Mucosa of descending colon (tissue), 3 donors: Measurements from ENCODE around the gene GPC6. TPM values are rescaled to one million over a fixed set of nuclear protein-coding genes. Genes with fewer than 3 reads are reported as not detected.

Experiments used
- ATAC-seq: fragments of 200-7000 bp; cut with Tn5 transposase; one replicate; pipeline ENCODE4 v1.9.1; 2020; ENCODE audit warnings: mild to moderate bottlenecking, moderate library complexity
- DNase-seq, 3 donors: peaks; one replicate each; pipeline ENCODE4 v3.0.0-alpha.2; 2020
- H3K36me3 ChIP-seq: fragments of 200-600 bp; one replicate; pipeline ENCODE4 v1.8.0; 2021; ENCODE audit warnings: low read depth, mild to moderate bottlenecking
- H3K4me1 ChIP-seq: fragments of 200-600 bp; one replicate; pipeline ENCODE4 v1.8.0; 2021; ENCODE audit warnings: low read depth, mild to moderate bottlenecking
- H3K4me3 ChIP-seq: fragments of 200-600 bp; one replicate; pipeline ENCODE4 v1.8.0; 2021; ENCODE audit warnings: mild to moderate bottlenecking
- H3K9me3 ChIP-seq: fragments of 200-600 bp; one replicate; pipeline ENCODE4 v1.8.0; 2021; ENCODE audit warnings: mild to moderate bottlenecking
- CTCF ChIP-seq: fragments of 200-600 bp; IDR thresholded peaks from one replicate; pipeline ENCODE4 v1.8.0; 2022; ENCODE audit warnings: antibody characterized with exemption, mild to moderate bottlenecking
- intact Hi-C, 2 donors: fragments of 100-400 bp; cut with DNase I in 1 of 2; cut with micrococcal nuclease in 1 of 2; formaldehyde crosslinking; loops; one replicate each; pipeline versions ENCODE4 v1.11.0 to v1.11.1; 2022; cut with DNase I, micrococcal nuclease
- total RNA-seq, 3 donors: library from RNA; stranded (reverse); fragmentation: NEBNext Ultra II Directional in 2 of 3; extraction: Animal tissue kit (Norgen Biotek cat#: 25700) in 2 of 3; gene quantifications; one replicate each; pipeline versions ENCODE4 v1.2.1 to v1.2.4, GENCODE V29; 2021 to 2023
- donor health status: DM: no; HTN: no; CAD: no; lungs with moderate emphysema.
- donor health status: DM: no; HTN: no; CAD: no.
- donor health status: DM: no; HTN: yes; CAD: no.

Gene GPC6
- total RNA-seq, 3 donors from 2014 or later, result 2.7 to 11.3 (median 7.5) TPM

GRCh38 chr13:94020833-94021232, 794.2 kb downstream of the GPC6 start:
- TF ChIP-seq CTCF, result no peak
- intact Hi-C loops, result no loop called here
- no peak for ATAC-seq
- no peaks in the 10 kb centered on the region for H3K36me3 ChIP-seq
- no peak for DNase-seq
- no peaks in the 10 kb centered on the region for H3K9me3 ChIP-seq
- no peaks in the 10 kb centered on the region for H3K4me1 ChIP-seq
- no peak overlapping the region for H3K4me3 ChIP-seq

- no peak overlapping the region for H3K4me3 ChIP-seq
- no peak for TF ChIP-seq CTCF
- H3K4me1 ChIP-seq, result no peaks in the 10 kb centered on the region
- no peak for DNase-seq
- no peak for ATAC-seq
- intact Hi-C loops, result no loop called here
- H3K9me3 ChIP-seq, result no peaks in the 10 kb centered on the region
- H3K36me3 ChIP-seq, result no peaks in the 10 kb centered on the region
Observed at GRCh38 chr13:94028234-94028633, 801.6 kb downstream of the GPC6 start.

GRCh38 chr13:94028650-94029049, 802.0 kb downstream of the GPC6 start:
- intact Hi-C loops, result no loop called here
- no peak for TF ChIP-seq CTCF
- Histone ChIP-seq H3K36me3 (no peaks in the 10 kb centered on the region), H3K9me3 (no peaks in the 10 kb centered on the region), H3K4me1 (no peaks in the 10 kb centered on the region), H3K4me3 (no peak overlapping the region)
- DNase-seq (no peak), ATAC-seq (no peak)

GRCh38 chr13:94030415-94031119, 804.0 kb downstream of the GPC6 start:
- no peak overlapping the region for H3K4me3 ChIP-seq
- no peaks in the 10 kb centered on the region for H3K4me1 ChIP-seq
- no peaks in the 10 kb centered on the region for H3K36me3 ChIP-seq
- H3K9me3 ChIP-seq, result no peaks in the 10 kb centered on the region
- no peak for DNase-seq
- TF ChIP-seq CTCF, result no peak
- intact Hi-C loops, result no loop called here
- no peak for ATAC-seq

- no peaks in the 10 kb centered on the region for H3K9me3 ChIP-seq
- no peaks in the 10 kb centered on the region for H3K36me3 ChIP-seq
- no peak overlapping the region for H3K4me3 ChIP-seq
- intact Hi-C loops, result no loop called here
- no peaks in the 10 kb centered on the region for H3K4me1 ChIP-seq
- DNase-seq, result no peak
- no peak for ATAC-seq
- TF ChIP-seq CTCF, result no peak
Observed at GRCh38 chr13:94031609-94032008, 805.0 kb downstream of the GPC6 start.

- ATAC-seq (no peak), DNase-seq (no peak)
- TF ChIP-seq CTCF, result no peak
- intact Hi-C loops, result no loop called here
- Histone ChIP-seq H3K4me1 (no peaks in the 10 kb centered on the region), H3K36me3 (no peaks in the 10 kb centered on the region), H3K4me3 (no peak overlapping the region), H3K9me3 (no peaks in the 10 kb centered on the region)
Observed at GRCh38 chr13:94033098-94033497, 806.5 kb downstream of the GPC6 start.
